Adrenal gland (tissue), 12 donors: ENCODE measurements around the gene CACNA1E. TPM values are rescaled to one million over a fixed set of nuclear protein-coding genes. Genes with fewer than 3 reads are reported as not detected.

ENCODE experiments used
- DNase-seq, 7 donors: peaks; one replicate each; pipeline ENCODE4 v3.0.0-alpha.2; 2019 to 2020
- H3K27ac ChIP-seq, 5 donors: fragments of 200-600 bp; sonication (generic) in 4 of 5; 1 replicate in 3 of 5; 2 replicates in 2 of 5; pipeline versions ENCODE4 v1.5.1 to v1.8.0; 2016 to 2020; ENCODE audit warnings: mild to moderate bottlenecking in 1 of 5
- H3K27me3 ChIP-seq: fragments of 200-600 bp; 2 replicates; pipeline ENCODE4 v1.8.0; 2021
- H3K36me3 ChIP-seq, 2 donors: fragments of 200-600 bp; replicated peaks in 1 of 2; 1 replicate in 1 of 2; 2 replicates in 1 of 2; pipeline versions ENCODE4 v1.5.1 to v1.8.0; 2018 to 2022
- H3K4me1 ChIP-seq, 2 donors: fragments of 200-600 bp; replicated peaks in 1 of 2; 1 replicate in 1 of 2; 2 replicates in 1 of 2; pipeline versions ENCODE4 v1.5.1 to v1.8.0; 2018 to 2021
- H3K4me3 ChIP-seq, 4 donors: fragments of 200-600 bp; sonication (generic) in 3 of 4; one replicate each; pipeline ENCODE4 v1.5.1; 2016 to 2018
- H3K9me3 ChIP-seq, 3 donors: fragments of 200-600 bp; sonication (generic) in 1 of 3; replicated peaks in 1 of 3; 1 replicate in 2 of 3; 2 replicates in 1 of 3; pipeline versions ENCODE4 v1.5.1 to v1.8.0; 2016 to 2021
- CTCF ChIP-seq, 6 experiments: fragments of 450-650 bp in 4 of 6; fragments of 200-600 bp in 2 of 6; sonication (generic) in 1 of 6; IDR thresholded peaks; 1 replicate in 5 of 6; 2 replicates in 1 of 6; pipeline versions ENCODE4 v1.5.1 to v1.8.0; 2016 to 2021; ENCODE audit warnings: antibody characterized with exemption in 6 of 6, mild to moderate bottlenecking in 2 of 6, moderate library complexity in 1 of 6
- POLR2A ChIP-seq, 2 donors: fragments of 450-650 bp; IDR thresholded peaks; one replicate each; pipeline ENCODE4 v1.6.1; 2017; ENCODE audit warnings: antibody characterized with exemption in 2 of 2, mild to moderate bottlenecking in 2 of 2, moderate library complexity in 1 of 2
- WGBS, 4 donors: extraction: QIAGEN DNeasy Blood & Tissue Kit in 2 of 4; methylation state at CpG; one replicate each; pipeline versions ENCODE4 v1.1.5 to v1.1.7; 2013 to 2017; 5-methylcytosine and 5-hydroxymethylcytosine counted together
- intact Hi-C, 2 donors: fragments of 100-400 bp; cut with DNase I; formaldehyde crosslinking; loops; one replicate each; pipeline versions ENCODE4 v1.14.1 to v1.15.0; 2022 to 2023
- polyA plus RNA-seq, 3 donors: library from polyadenylated mRNA; stranded (reverse); fragments of 200-250 nt in 2 of 3; fragments of 350-450 nt in 1 of 3; fragmentation: Illumina TruSeq in 1 of 3; extraction: RNeasy Lipid Tissue Mini Kit (QIAGEN cat#74804) in 1 of 3; gene quantifications; one replicate each; pipeline ENCODE4 v1.2.3, GENCODE V29; 2013 to 2014
- total RNA-seq, 9 donors: library from RNA; depleted of rRNA in 4 of 9; stranded (reverse); fragments of >200 nt in 4 of 9; fragments of 120-200 nt in 1 of 9; fragmentation: NEBNext Ultra II Directional in 1 of 9; extraction: Animal tissue kit (Norgen Biotek cat#: 25700) in 1 of 9; gene quantifications; one replicate each; pipeline versions ENCODE4 v1.1.0 to v1.2.4, GENCODE V29; 2013 to 2023
- donor health status: healthy with polysubstance abuse.
- donor health status: Bipolar disorder and iron deficiency.
- donor health status: DM: yes; HTN: yes; CAD: no.
- donor health status: DM: no; HTN: no; CAD: no.
- donor health status: DM: no; HTN: no; CAD: no.
- donor health status: DM: yes; HTN: yes; CAD: no.

CACNA1E gene
- total and polyA plus RNA-seq, 12 donors = 0.08 to 3.2 (median 1.3) TPM; not detected in 3

GRCh38 chr1:181685211-181685610 lies 201.9 kb downstream of the CACNA1E start:
- intact Hi-C loops = no loop called here
- H3K27ac ChIP-seq = no peak overlapping the region

GRCh38 chr1:181701891-181702290 lies 218.6 kb downstream of the CACNA1E start:
- H3K4me3 ChIP-seq = no peak overlapping the region
- intact Hi-C loops = no loop called here
- WGBS, 4 donors = 41 to 58% (median 43%) methylated on average over 1 of the region's 1 CpG

More at GRCh38 chr1:181685211-181685610, 201.9 kb downstream of the CACNA1E start:
- Histone ChIP-seq H3K27me3 (no peaks in the 10 kb centered on the region), H3K4me1 (no peaks in the 10 kb centered on the region), H3K36me3 (no peaks in the 10 kb centered on the region), H3K4me3 (no peak overlapping the region), H3K9me3 (no peaks in the 10 kb centered on the region)
- 64 to 74% (median 69%) methylated on average over 2 of the region's 2 CpGs for WGBS, 4 donors
- DNase-seq = no peak
- TF ChIP-seq POLR2A (IDR thresholded peaks at IDR 0.05) (no peak), CTCF (IDR thresholded peaks at IDR 0.05) (no peak)

GRCh38 chr1:181704546-181704945 lies 221.2 kb downstream of the CACNA1E start:
- DNase-seq = no peak
- WGBS, 4 donors = 59 to 68% (median 63%) methylated on average over 7 to 8 of the region's 8 CpGs
- TF ChIP-seq CTCF (IDR thresholded peaks at IDR 0.05) = no peak
- TF ChIP-seq POLR2A (IDR thresholded peaks at IDR 0.05) = no peak

More at GRCh38 chr1:181701891-181702290, 218.6 kb downstream of the CACNA1E start:
- no peak overlapping the region for H3K27ac ChIP-seq
- H3K36me3 ChIP-seq = no peaks in the 10 kb centered on the region
- no peak for TF ChIP-seq CTCF (IDR thresholded peaks at IDR 0.05)
- TF ChIP-seq POLR2A (IDR thresholded peaks at IDR 0.05) = no peak
- DNase-seq = no peak
- no peaks in the 10 kb centered on the region for H3K27me3 ChIP-seq
- H3K4me1 ChIP-seq = no peaks in the 10 kb centered on the region
- no peaks in the 10 kb centered on the region for H3K9me3 ChIP-seq

GRCh38 chr1:181711820-181712219 lies 228.5 kb downstream of the CACNA1E start:
- no peak for DNase-seq
- 73 to 83% (median 80%) methylated on average over 4 of the region's 4 CpGs for WGBS, 4 donors
- H3K27ac ChIP-seq = no peak overlapping the region
- H3K9me3 ChIP-seq = no peaks in the 10 kb centered on the region
- TF ChIP-seq CTCF (IDR thresholded peaks at IDR 0.05) (no peak), POLR2A (IDR thresholded peaks at IDR 0.05) (no peak)
- no peaks in the 10 kb centered on the region for H3K36me3 ChIP-seq
- H3K4me3 ChIP-seq = no peak overlapping the region
- intact Hi-C loops = no loop called here
- no peaks in the 10 kb centered on the region for H3K27me3 ChIP-seq
- H3K4me1 ChIP-seq = no peaks in the 10 kb centered on the region

More at GRCh38 chr1:181704546-181704945, 221.2 kb downstream of the CACNA1E start:
- H3K27ac ChIP-seq = no peak overlapping the region
- H3K4me3 ChIP-seq = no peak overlapping the region
- intact Hi-C loops = no loop called here
- H3K4me1 ChIP-seq = no peaks in the 10 kb centered on the region
- no peaks in the 10 kb centered on the region for H3K36me3 ChIP-seq
- no peaks in the 10 kb centered on the region for H3K27me3 ChIP-seq
- no peaks in the 10 kb centered on the region for H3K9me3 ChIP-seq
